Stimulated activated CD4-positive, alpha-beta T cell treated with anti-CD3 and anti-CD28 coated beads, Interleukin-2, amount 100 ng/mL, for 24 hours (primary cell): ENCODE data around the gene GPAT2.
"Not testable (repeated sequence)": the region's sequence is repeated elsewhere in the genome, so short reads cannot be mapped to it uniquely, and the experiment has no call there.

Experiments used
- DNase-seq, 2 donors: peaks; one replicate each; pipeline ENCODE4 v3.0.0-alpha.2; 2020

Gene GPAT2

DNA sequence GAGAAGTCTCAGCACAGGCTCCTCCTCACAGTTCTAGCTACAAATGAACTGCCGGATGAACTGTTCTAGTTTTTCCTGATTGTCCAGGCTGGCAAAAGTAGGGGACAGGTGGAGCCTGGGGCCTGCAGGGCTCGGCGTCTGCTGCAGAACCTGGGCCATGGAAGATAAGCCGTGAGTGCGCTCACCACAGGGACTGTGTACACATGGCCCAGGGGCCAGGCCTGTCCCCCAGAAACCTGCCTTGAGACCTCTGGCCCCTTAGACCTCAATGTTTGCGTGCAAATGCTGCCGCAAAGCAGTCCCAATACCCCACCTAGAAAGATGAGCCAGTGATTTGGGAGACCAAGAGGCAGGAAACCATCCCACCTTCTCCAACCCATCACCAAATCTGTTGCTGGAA lies 12.6 kb downstream of the GPAT2 start:
- not testable (repeated sequence) for DNase-seq

DNA sequence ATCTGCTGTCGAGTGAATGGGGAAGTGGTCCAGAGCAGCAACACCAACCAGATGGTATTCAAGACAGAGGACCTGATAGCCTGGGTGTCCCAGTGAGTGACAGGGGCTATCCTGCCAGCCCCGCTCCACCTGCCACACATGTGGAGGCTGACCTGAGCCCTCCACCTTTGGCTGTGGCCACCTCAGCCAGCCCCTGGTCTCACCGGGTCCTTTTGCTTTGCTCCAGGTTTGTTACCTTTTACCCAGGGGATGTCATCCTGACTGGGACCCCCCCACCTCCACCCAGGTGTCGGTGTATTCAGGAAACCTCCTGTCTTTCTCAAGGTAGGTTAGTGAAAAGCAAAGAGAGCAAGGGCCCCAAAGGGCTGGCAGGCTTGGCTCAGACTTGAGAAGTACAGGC lies 13.6 kb downstream of the GPAT2 start:
- DNase-seq = not testable (repeated sequence)

GRCh38 chr2:96019909-96020590 lies 14.7 kb downstream of the GPAT2 start:
- DNase-seq = not testable (repeated sequence)

GRCh38 chr2:96016321-96016720 lies 18.4 kb downstream of the GPAT2 start:
- DNase-seq = not testable (repeated sequence)

GRCh38 chr2:96012792-96013264 lies 21.9 kb downstream of the GPAT2 start:
- DNase-seq = not testable (repeated sequence)

- DNase-seq = not testable (repeated sequence)
These were observed 22.5 kb downstream of the GPAT2 start for GRCh38 chr2:96012086-96012791.

DNA sequence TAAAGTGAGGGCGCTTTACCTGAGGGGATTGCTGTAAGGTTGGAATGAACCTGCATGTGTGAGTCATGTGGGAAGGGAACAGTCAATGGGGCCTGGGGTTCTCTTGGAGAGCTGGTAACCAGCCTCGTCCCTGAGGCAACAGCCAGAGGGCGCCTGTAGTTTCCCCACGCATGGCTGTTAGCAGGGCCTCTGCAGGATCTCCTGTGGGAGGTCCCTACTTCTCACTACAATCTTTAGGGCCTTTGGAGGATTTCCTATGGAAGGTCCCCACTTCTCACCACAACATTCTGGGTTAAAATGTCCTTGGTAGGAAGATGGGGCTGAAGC lies 23.6 kb downstream of the GPAT2 start:
- peak in 1 of 2 donors; percentile 28 for DNase-seq

GRCh38 chr2:96010320-96011128 lies 24.2 kb downstream of the GPAT2 start:
- DNase-seq = peak; percentile 96 to 99

- DNase-seq = not testable (repeated sequence)
These were observed 24.9 kb downstream of the GPAT2 start for GRCh38 chr2:96009833-96010232.

DNA sequence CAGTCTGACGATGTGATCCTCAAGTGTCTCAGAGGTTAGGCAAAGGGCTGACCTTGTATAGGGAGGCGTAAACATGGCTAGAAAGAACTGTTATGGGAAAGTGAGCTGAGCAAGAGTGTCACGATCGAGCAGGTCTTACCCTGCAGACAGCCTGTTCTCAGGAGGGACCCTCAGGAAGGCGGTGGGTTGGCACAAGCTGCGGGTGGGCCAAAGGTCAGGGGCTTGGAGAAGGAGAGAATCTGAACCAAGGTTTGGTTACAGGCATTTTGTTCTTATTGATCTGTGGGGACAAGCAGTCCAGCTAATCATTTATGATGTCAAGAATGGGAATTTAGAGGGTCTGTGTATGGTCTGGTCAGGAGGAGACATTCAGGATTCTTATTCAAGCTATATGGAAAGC lies 26.7 kb downstream of the GPAT2 start:
- not testable (repeated sequence) for DNase-seq

DNA sequence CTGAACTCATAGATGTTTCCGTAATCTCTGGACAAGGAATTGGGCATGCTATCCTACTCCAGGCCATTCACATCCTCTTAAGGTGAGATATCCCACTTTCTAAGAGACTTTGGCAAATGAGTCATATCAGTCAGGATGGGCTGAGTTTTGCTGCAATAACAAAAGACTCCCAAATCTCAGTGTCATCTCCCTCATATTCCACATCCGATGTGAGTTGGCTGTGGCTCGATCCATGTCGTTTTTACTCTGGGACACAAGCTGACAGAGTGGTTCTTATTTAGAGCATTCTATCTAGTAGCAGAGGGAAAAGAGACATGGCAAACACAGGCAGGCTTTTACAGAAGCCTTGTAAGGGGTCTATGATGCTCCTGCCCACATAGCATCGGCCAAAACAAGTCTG lies 28.5 kb downstream of the GPAT2 start:
- DNase-seq = not testable (repeated sequence)

- DNase-seq = peak; percentile 43 to 63
These were observed 42.0 kb downstream of the GPAT2 start for GRCh38 chr2:95992520-95993272.

DNA sequence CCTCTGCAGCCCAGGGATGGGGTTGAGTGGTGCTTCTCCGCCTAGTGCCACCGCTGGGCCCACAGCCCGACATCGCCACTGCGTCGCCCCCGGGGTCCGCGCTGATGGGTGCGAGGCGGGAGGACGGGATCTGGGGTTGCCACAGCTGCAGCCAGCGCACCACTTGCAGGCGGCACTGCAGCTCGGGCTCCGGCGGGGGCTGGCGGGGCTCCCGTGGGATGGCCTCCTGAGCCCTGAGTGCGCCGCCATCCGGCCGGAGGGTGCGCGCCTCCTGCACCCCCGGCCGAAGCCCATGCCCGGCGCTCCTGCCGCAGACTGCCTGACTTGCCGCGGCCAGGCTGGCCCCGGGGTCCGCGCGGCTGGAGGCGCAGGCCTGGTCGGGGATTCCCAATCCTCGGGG lies 42.6 kb downstream of the GPAT2 start:
- peak in 1 of 2 donors; percentile 38 for DNase-seq

- peak; percentile 25 to 32 for DNase-seq
These were observed 43.2 kb downstream of the GPAT2 start, which contains the start of gene ANKRD36C for GRCh38 chr2:95991351-95992094. Gene ANKRD36C, minus strand, starts transcription at chr2:95991824. Its CDS starts 116 bp downstream, at chr2:95991708.

DNA sequence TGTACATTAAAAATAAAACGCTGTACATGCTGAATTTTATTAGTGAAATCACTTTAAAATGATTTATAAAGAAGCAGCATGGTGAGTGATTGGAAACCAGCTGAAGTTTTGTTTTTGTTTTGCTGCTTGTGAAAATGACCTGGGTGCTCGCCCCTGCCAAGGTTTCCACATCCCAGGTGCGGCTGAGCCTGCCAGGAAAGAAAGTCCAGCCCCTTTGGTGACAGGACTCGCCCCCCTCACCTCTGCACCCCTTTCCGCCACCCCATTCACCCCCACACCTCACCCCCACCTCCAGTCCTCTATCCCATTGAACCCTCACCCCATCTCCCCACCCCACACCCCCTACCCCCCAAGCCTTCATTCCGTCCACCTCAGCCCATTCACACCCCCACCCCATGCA lies 43.8 kb downstream of the GPAT2 start:
- not testable (repeated sequence) for DNase-seq
